Osteocyte (in vitro differentiated cells): ENCODE data around the gene SNRNP35. TPM values are rescaled to one million over a fixed set of nuclear protein-coding genes. Genes with fewer than 3 reads are reported as not detected.
"Not testable (repeated sequence)": the region's sequence is repeated elsewhere in the genome, so short reads cannot be mapped to it uniquely, and the experiment has no call there.

Source experiments
- DNase-seq: peaks from one replicate; pipeline ENCODE4 v3.0.0; 2021; ENCODE audit warnings: mixed read lengths; ENCODE audit not compliant: unreplicated experiment; ENCODE audit errors: extremely low spot score
- H3K27ac Mint-ChIP-seq: one replicate; pipeline ENCODE4 v1.8.0; 2021; ENCODE audit warnings: mild to moderate bottlenecking, mixed read lengths; ENCODE audit not compliant: unreplicated experiment
- H3K27me3 Mint-ChIP-seq: one replicate; pipeline ENCODE4 v1.8.0; 2021; ENCODE audit warnings: mixed read lengths; ENCODE audit not compliant: unreplicated experiment
- H3K36me3 Mint-ChIP-seq: one replicate; pipeline ENCODE4 v1.8.0; 2021; ENCODE audit warnings: mixed read lengths; ENCODE audit not compliant: unreplicated experiment
- H3K4me1 Mint-ChIP-seq: one replicate; pipeline ENCODE4 v1.8.0; 2021; ENCODE audit warnings: mixed read lengths; ENCODE audit not compliant: unreplicated experiment
- H3K4me3 Mint-ChIP-seq: one replicate; pipeline ENCODE4 v1.8.0; 2021; ENCODE audit warnings: mild to moderate bottlenecking, moderate library complexity, mixed read lengths; ENCODE audit not compliant: unreplicated experiment
- H3K9me3 Mint-ChIP-seq: one replicate; pipeline ENCODE4 v1.8.0; 2021; ENCODE audit warnings: mixed read lengths; ENCODE audit not compliant: unreplicated experiment
- long read RNA-seq: library from polyadenylated mRNA; unstranded; transcript quantifications from one replicate; pipeline ENCODE4 v2.0.0, GENCODE V29; 2021
- total RNA-seq: library from RNA; stranded (reverse); gene quantifications from 2 replicates; pipeline ENCODE4 v1.2.1, GENCODE V29; 2021
- TF ChIP-seq, protein P1 (sequence below): fragments of 200-600 bp; sonication (generic); IDR thresholded peaks from 2 replicates; pipeline ENCODE4 v1.5.0; 2021; ENCODE audit warnings: antibody characterized with exemption, mild to moderate bottlenecking, moderate library complexity

The SNRNP35 gene, protein sequence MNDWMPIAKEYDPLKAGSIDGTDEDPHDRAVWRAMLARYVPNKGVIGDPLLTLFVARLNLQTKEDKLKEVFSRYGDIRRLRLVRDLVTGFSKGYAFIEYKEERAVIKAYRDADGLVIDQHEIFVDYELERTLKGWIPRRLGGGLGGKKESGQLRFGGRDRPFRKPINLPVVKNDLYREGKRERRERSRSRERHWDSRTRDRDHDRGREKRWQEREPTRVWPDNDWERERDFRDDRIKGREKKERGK
- total RNA-seq = 19.4 and 21.6 TPM in 2 replicates
- long read RNA-seq, transcript SNRNP35-203 (2 exons, 1,975 nt) = major isoform, 14 of 16 reads
- long read RNA-seq, partial matches to known transcripts = 0 of 16 reads
- long read RNA-seq, other reads (novel, unspliced or antisense) = 1 of 16 reads

DNA sequence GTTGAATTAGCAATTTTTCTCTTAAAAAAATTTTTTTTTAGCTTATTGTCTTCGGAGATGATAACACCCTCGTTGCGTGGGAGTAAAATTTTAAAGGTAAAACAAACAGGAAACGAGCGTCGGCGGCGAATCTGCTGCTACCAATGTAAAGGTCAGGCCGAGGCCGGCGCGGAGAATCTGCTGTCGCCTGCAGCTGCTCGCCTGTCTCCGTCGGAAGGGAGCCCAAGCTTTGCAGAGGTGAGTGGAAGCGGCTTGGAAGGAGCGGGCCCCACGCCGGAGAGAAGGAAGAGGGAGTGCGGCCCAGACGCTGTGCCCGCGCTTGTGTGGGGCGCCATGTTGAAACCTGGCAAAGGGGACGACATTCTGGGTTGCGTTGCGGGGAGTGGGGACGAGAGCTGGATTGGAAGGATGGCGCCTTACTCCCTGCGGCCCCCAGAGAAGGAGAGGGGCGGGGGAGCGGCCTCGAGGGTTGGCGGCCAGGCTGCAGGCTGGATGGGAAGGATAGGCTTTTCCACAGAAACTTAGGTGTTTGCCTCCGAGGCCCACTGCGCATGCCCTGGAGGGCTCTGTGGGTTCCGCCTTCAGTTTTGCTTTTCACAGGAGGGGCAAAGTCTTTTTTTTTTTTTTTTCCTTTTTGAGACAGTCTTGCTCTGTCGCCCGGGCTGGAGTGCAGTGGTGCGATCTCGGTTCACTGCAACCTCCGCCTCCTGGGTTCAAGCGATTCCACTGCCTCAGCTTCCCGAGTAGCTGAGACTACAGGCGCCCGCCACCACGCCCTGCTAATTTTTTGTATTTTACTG is at the start of gene SNRNP35:
SNRNP35 (plus strand) TSS at position 160 of the 800 bp plus-strand sequence. CDS start 7,402 bp downstream, outside the sequence.
- peaks cover 16% of the 10 kb centered on the region for H3K4me1 Mint-ChIP-seq

DNA sequence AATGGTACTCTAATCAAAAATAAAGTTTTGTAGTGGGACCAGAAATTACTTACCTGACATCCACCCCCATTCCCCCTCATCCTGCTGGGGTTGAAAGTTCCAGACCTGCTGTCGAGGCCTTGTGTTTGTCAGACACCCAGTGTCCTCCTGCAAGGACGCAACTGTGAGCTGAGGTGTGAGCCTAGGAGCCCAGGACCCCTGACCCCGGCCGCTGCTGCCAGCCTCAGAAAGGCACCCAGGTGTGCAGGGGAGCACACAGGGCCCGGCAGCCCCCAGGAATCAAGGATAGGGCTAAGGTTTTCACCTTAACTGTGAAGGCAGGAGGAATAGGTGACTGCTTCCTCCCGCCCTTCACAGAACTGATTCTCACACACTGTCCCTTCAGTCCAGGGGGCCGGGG is 49.3 kb upstream of the SNRNP35 start:
- not testable (repeated sequence) for DNase-seq, H3K9me3 Mint-ChIP-seq, H3K4me3 Mint-ChIP-seq, H3K27ac Mint-ChIP-seq, H3K4me1 Mint-ChIP-seq, H3K27me3 Mint-ChIP-seq
- peaks cover 20% of the 10 kb centered on the region for H3K36me3 Mint-ChIP-seq

More for the DNA sequence above, at the start of gene SNRNP35:
- Mint-ChIP-seq H3K27me3 (no peaks in the 10 kb centered on the region), H3K27ac (peak within 1 kb of the TSS; percentile 100), H3K4me3 (peak within 1 kb of the TSS; percentile 95), H3K9me3 (no peaks in the 10 kb centered on the region), H3K36me3 (peaks cover 11% of the 10 kb centered on the region)
- TF ChIP-seq, protein P1, sequence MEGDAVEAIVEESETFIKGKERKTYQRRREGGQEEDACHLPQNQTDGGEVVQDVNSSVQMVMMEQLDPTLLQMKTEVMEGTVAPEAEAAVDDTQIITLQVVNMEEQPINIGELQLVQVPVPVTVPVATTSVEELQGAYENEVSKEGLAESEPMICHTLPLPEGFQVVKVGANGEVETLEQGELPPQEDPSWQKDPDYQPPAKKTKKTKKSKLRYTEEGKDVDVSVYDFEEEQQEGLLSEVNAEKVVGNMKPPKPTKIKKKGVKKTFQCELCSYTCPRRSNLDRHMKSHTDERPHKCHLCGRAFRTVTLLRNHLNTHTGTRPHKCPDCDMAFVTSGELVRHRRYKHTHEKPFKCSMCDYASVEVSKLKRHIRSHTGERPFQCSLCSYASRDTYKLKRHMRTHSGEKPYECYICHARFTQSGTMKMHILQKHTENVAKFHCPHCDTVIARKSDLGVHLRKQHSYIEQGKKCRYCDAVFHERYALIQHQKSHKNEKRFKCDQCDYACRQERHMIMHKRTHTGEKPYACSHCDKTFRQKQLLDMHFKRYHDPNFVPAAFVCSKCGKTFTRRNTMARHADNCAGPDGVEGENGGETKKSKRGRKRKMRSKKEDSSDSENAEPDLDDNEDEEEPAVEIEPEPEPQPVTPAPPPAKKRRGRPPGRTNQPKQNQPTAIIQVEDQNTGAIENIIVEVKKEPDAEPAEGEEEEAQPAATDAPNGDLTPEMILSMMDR = no peak
- peak; percentile 94 for DNase-seq

DNA sequence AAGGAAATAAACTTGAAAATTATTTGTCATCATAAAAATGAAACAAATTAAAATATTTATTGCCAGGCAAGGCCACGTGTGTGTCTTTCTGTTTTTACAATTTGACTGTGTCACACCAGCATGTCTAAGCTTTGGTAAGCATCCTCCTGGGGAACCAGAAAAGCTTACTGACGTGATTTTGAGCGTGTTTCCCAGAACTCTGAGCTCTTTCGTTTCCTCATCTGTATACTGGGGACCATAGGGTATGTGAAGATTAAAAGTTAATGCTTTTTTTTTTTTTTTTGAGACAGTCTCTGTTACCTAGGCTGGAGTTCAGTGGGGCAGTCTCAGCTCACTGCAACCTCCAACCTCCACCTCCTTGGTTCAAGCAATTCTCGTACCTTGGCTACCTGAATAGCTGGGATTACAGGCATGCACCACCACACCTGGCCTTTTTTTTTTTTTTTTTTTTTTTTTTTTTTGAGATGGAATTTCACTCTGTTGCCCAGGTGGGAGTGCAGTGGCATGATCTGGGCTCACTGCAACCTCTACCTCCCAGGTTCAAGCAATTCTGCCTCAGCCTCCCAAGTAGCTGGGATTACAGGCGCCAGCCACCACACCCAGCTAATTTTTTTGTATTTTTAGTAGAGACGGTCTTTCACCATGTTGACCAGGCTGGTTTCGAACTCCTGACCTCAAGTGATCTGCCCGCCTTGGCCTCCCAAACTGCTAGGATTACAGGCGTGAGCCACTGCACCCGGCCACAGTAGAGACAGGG is 48.5 kb upstream of the SNRNP35 start:
- not testable (repeated sequence) for DNase-seq, H3K4me3 Mint-ChIP-seq, H3K9me3 Mint-ChIP-seq, H3K4me1 Mint-ChIP-seq, H3K27ac Mint-ChIP-seq, H3K27me3 Mint-ChIP-seq
- peaks cover 13% of the 10 kb centered on the region for H3K36me3 Mint-ChIP-seq

DNA sequence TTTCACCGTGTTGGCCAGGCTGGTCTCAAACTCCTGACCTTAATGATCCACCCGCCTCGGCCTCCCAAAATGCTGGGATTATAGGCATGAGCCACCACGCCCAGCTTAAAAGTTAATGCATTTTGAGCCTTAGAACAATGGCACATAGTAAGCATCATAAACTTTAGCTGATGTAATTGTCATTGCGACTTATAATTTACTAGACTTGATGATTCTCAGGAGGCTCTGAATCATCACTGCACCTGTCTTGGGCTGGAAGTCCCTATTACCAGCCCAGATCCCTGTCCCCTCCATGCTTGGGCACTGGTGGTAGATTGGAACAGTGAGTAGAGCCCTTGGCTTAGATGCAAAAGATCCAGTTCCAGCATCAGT is 47.9 kb upstream of the SNRNP35 start:
- DNase-seq = no peak
- no peak overlapping the region for H3K4me3 Mint-ChIP-seq
- H3K36me3 Mint-ChIP-seq = peaks cover 13% of the 10 kb centered on the region
- H3K9me3 Mint-ChIP-seq = no peaks in the 10 kb centered on the region
- no peak overlapping the region for H3K27ac Mint-ChIP-seq
- TF ChIP-seq, protein P1 = no peak
- no peaks in the 10 kb centered on the region for H3K4me1 Mint-ChIP-seq
- H3K27me3 Mint-ChIP-seq = no peaks in the 10 kb centered on the region

DNA sequence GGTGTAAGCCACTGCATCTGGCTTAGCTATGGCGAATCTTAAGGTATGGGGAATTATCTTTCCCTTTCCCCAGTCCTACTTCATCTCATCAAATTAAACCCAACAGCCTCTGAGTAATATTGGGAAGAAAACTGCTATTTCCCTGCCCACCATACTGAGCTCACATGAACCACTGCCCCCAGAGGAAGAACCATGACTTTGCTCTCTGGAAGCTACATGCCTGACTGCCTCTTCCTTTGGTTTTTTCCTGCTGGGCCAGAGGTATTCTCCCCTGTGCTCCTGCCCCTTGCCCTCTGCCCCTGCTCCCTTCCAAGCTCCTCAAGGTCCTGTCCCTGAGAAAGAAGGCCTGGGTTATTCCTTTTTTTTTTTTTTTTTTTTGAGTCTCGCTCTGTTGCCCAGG is 36.6 kb upstream of the SNRNP35 start:
- Mint-ChIP-seq H3K36me3 (peaks cover 13% of the 10 kb centered on the region), H3K4me3 (no peak overlapping the region), H3K27ac (no peak overlapping the region), H3K4me1 (no peaks in the 10 kb centered on the region), H3K27me3 (no peaks in the 10 kb centered on the region), H3K9me3 (no peaks in the 10 kb centered on the region)
- TF ChIP-seq, protein P1 = no peak
- no peak for DNase-seq
